HCT116 (cell line): Measurements from ENCODE around the gene RANBP17. TPM values are rescaled to one million over a fixed set of nuclear protein-coding genes. Genes with fewer than 3 reads are reported as not detected.

Experiments used
- ATAC-seq: fragments of 200-7000 bp; cut with Tn5 transposase; 2 replicates; pipeline ENCODE4 v1.9.1; 2020; ENCODE audit warnings: mild to moderate bottlenecking, moderate library complexity
- BruUV-seq: library from RNA; stranded (reverse); fragments of 400-500 nt; replicated peaks from 2 replicates; lab custom pipeline; 2021; lab: Mats Ljungman, UMichigan
- CTCF ChIA-PET: fragments of 300-600 bp; sonication (Branson Sonifier 250); formaldehyde crosslinking; loops from one replicate; lab custom pipeline; 2021; ENCODE audit warnings: antibody characterized with exemption; lab: Charles Lee
- POLR2A ChIA-PET: fragments of 300-600, 350-600 bp; sonication (Branson Sonifier 250); formaldehyde crosslinking; loops from one replicate; lab custom pipeline; 2021; ENCODE audit warnings: antibody characterized with exemption; lab: Charles Lee
- RAD21 ChIA-PET, 2 experiments: fragments of 300-600 bp; sonication (Branson Sonifier 250); formaldehyde crosslinking; loops; one replicate each; lab custom pipeline; 2023; ENCODE audit warnings: low total read pairs in 2 of 2; ENCODE audit not compliant: uncharacterized antibody in 2 of 2, unreplicated experiment in 2 of 2, low non-redundant PET in 1 of 2; lab: Charles Lee
- DNase-seq: peaks from one replicate; pipeline ENCODE4 v3.0.0-alpha.2; 2010; ENCODE audit warnings: low read depth, low spot score
- H2AFZ ChIP-seq: fragments of 200-600 bp; shearing (Covaris generic), sonication (generic); 2 replicates; pipeline ENCODE4 v1.6.1; 2017; ENCODE audit warnings: low read depth, mixed run types, mixed read lengths, antibody characterized with exemption, low read length; ENCODE audit not compliant: poor library complexity, severe bottlenecking
- H3K27ac ChIP-seq: 2 replicates; pipeline ENCODE4 v1.5.1; 2012; ENCODE audit warnings: low read depth, low read length
- H3K27me3 ChIP-seq: fragments of 200-600 bp; sonication (generic); 2 replicates; pipeline ENCODE4 v1.6.1; 2016; ENCODE audit warnings: mixed run types, low read length, mixed read lengths; ENCODE audit not compliant: insufficient read depth
- H3K36me3 ChIP-seq, 2 experiments: fragments of 200-500 bp in 1 of 2; fragments of 200-600 bp in 1 of 2; sonication (Bioruptor generic) in 1 of 2; sonication (generic) in 1 of 2; 2 replicates each; pipeline versions ENCODE4 v1.5.1 to v1.6.1; 2014 to 2016; ENCODE audit warnings: low read length in 2 of 2, inconsistent platforms in 1 of 2, mixed read lengths in 1 of 2, mixed run types in 1 of 2; ENCODE audit not compliant: insufficient read depth in 2 of 2, control insufficient read depth in 1 of 2
- H3K4me1 ChIP-seq, 2 experiments: fragments of 200-600 bp in 1 of 2; sonication (generic) in 1 of 2; 2 replicates each; pipeline versions ENCODE4 v1.5.1 to v1.6.1; 2012 to 2017; ENCODE audit warnings: low read length in 2 of 2, inconsistent platforms in 1 of 2, mild to moderate bottlenecking in 1 of 2, mixed read lengths in 1 of 2, mixed run types in 1 of 2, moderate library complexity in 1 of 2; ENCODE audit not compliant: insufficient read depth in 2 of 2, control insufficient read depth in 1 of 2
- H3K4me2 ChIP-seq: fragments of 200-600 bp; sonication (generic); 2 replicates; pipeline ENCODE4 v1.6.1; 2017; ENCODE audit warnings: mixed run types, low read length, mixed read lengths
- H3K4me3 ChIP-seq, 2 experiments: fragments of 200-600 bp in 1 of 2; sonication (generic) in 1 of 2; replicated peaks in 1 of 2; 2 replicates each; pipeline ENCODE4 v1.5.1; 2011 to 2016; ENCODE audit warnings: low read length in 2 of 2, control low read depth in 1 of 2, low read depth in 1 of 2, mild to moderate bottlenecking in 1 of 2, mixed read lengths in 1 of 2, mixed run types in 1 of 2
- H3K79me2 ChIP-seq: fragments of 200-600 bp; sonication (generic); 2 replicates; pipeline ENCODE4 v1.6.1; 2017; ENCODE audit warnings: mild to moderate bottlenecking, mixed run types, low read length, moderate library complexity, mixed read lengths; ENCODE audit not compliant: insufficient read depth
- H3K9ac ChIP-seq: fragments of 200-600 bp; sonication (generic); 2 replicates; pipeline ENCODE4 v1.6.1; 2016; ENCODE audit warnings: low read length, mixed read lengths
- H3K9me2 ChIP-seq: fragments of 200-600 bp; sonication (generic), shearing (Covaris generic); 2 replicates; pipeline ENCODE4 v1.6.1; 2017; ENCODE audit warnings: mixed run types, mild to moderate bottlenecking, moderate library complexity; ENCODE audit not compliant: insufficient read depth
- H3K9me3 ChIP-seq, 2 experiments: fragments of 200-500 bp in 1 of 2; fragments of 200-600 bp in 1 of 2; sonication (Bioruptor generic) in 1 of 2; sonication (generic) in 1 of 2; 2 replicates each; pipeline ENCODE4 v1.6.1; 2014 to 2017; ENCODE audit warnings: low read length in 2 of 2, mixed read lengths in 2 of 2, inconsistent platforms in 1 of 2, low read depth in 1 of 2, mild to moderate bottlenecking in 1 of 2, mixed run types in 1 of 2, moderate library complexity in 1 of 2; ENCODE audit not compliant: control insufficient read depth in 1 of 2, insufficient read depth in 1 of 2
- H4K20me1 ChIP-seq: fragments of 200-600 bp; sonication (generic), shearing (Covaris generic); 2 replicates; pipeline ENCODE4 v1.6.1; 2017; ENCODE audit warnings: mixed run types, mild to moderate bottlenecking, moderate library complexity; ENCODE audit not compliant: insufficient read depth
- ATF3 ChIP-seq: IDR thresholded peaks from 2 replicates; pipeline ENCODE4 v1.6.1; 2012
- CBX3 ChIP-seq: IDR thresholded peaks from 2 replicates; pipeline ENCODE4 v1.6.1; 2012; ENCODE audit warnings: low read depth
- CEBPB ChIP-seq: IDR thresholded peaks from 2 replicates; pipeline ENCODE4 v1.6.1; 2012; ENCODE audit warnings: low read depth
- ELF1 ChIP-seq: IDR thresholded peaks from 2 replicates; pipeline ENCODE4 v1.6.1; 2012; ENCODE audit warnings: low read depth, borderline replicate concordance
- EZH2 ChIP-seq: fragments of 200-600 bp; sonication (generic); IDR thresholded peaks from 2 replicates; pipeline ENCODE4 v1.6.1; 2017; ENCODE audit warnings: antibody characterized with exemption, mixed run types
- EZH2phosphoT487 ChIP-seq: fragments of 200-600 bp; IDR thresholded peaks from 2 replicates; pipeline ENCODE4 v1.6.1; 2018; ENCODE audit warnings: antibody characterized with exemption, borderline replicate concordance
- MAX ChIP-seq: IDR thresholded peaks from 2 replicates; pipeline ENCODE4 v1.6.1; 2012
- POLR2A ChIP-seq: IDR thresholded peaks from 2 replicates; pipeline ENCODE4 v1.7.0; 2011; ENCODE audit warnings: borderline replicate concordance; ENCODE audit not compliant: insufficient read depth, insufficient read length; ENCODE audit errors: extremely low read depth
- POLR2AphosphoS5 ChIP-seq: IDR thresholded peaks from 2 replicates; pipeline ENCODE4 v1.6.1; 2011; ENCODE audit warnings: mild to moderate bottlenecking, low read depth, low read length, moderate library complexity
- RAD21 ChIP-seq: IDR thresholded peaks from 2 replicates; pipeline ENCODE4 v1.6.1; 2012; ENCODE audit warnings: low read depth, mild to moderate bottlenecking
- REST ChIP-seq: IDR thresholded peaks from 2 replicates; pipeline ENCODE4 v1.6.1; 2012; ENCODE audit warnings: low read depth
- SIN3A ChIP-seq: IDR thresholded peaks from 2 replicates; pipeline ENCODE4 v1.6.1; 2012; ENCODE audit warnings: low read depth
- SRF ChIP-seq: IDR thresholded peaks from 2 replicates; pipeline ENCODE4 v1.6.1; 2012; ENCODE audit warnings: low read depth
- TCF7L2 ChIP-seq: IDR thresholded peaks from 2 replicates; pipeline ENCODE4 v1.7.0; 2011; ENCODE audit warnings: borderline replicate concordance, inconsistent platforms; ENCODE audit not compliant: insufficient read depth, insufficient read length; ENCODE audit errors: extremely low read depth
- YY1 ChIP-seq: IDR thresholded peaks from 2 replicates; pipeline ENCODE4 v1.6.1; 2011; ENCODE audit warnings: low read length, low read depth, moderate library complexity, mild to moderate bottlenecking; ENCODE audit not compliant: insufficient replicate concordance; ENCODE audit errors: extremely low read depth
- ZFX ChIP-seq: fragments of 450-650 bp; IDR thresholded peaks from 2 replicates; pipeline ENCODE4 v1.6.1; 2017
- ZNF274 ChIP-seq: fragments of 200-500 bp; sonication (Bioruptor generic); IDR thresholded peaks from 2 replicates; pipeline ENCODE4 v1.6.1; 2014; ENCODE audit warnings: mild to moderate bottlenecking, low read depth, low read length, inconsistent platforms
- intact Hi-C: fragments of 100-400 bp; cut with micrococcal nuclease; formaldehyde crosslinking; loops from 2 replicates; pipeline ENCODE4 v1.10.0; 2022
- total RNA-seq: library from RNA; stranded (reverse); gene quantifications from one replicate; pipeline ENCODE4 v1.2.1, GENCODE V29; 2021; ENCODE audit not compliant: unreplicated experiment

RANBP17 gene
- total RNA-seq, 1 experiment from 2014 or later = 18.2 TPM

- TF ChIP-seq REST = no peak
Measured at GRCh38 chr5:170993476-170993875, 131.7 kb downstream of the RANBP17 start (continued).

GRCh38 chr5:171010086-171010485 lies 148.3 kb downstream of the RANBP17 start:
- ChIA-PET RAD21 (no interaction called here), POLR2A (no interaction called here), CTCF (no interaction called here)
- intact Hi-C loops = no loop called here
- ATAC-seq = no peak
- no peak overlapping the region for H3K4me3 ChIP-seq
- H3K36me3 ChIP-seq = no peaks in the 10 kb centered on the region
- H3K4me1 ChIP-seq = no peaks in the 10 kb centered on the region
- no peak overlapping the region for H3K4me2 ChIP-seq
- DNase-seq = no peak
- no TSS peak for BruUV-seq
- H4K20me1 ChIP-seq = 0 out of 2 replicates have a peak, but pooled peaks cover 3% of the 10 kb centered on the region
- H3K9me3 ChIP-seq = no peaks in the 10 kb centered on the region
- H3K9ac ChIP-seq = no peak overlapping the region
- H3K27ac ChIP-seq = no peak overlapping the region
- H3K9me2 ChIP-seq = no peaks in the 10 kb centered on the region; the same call in 1 of the 2 replicates
- no peak overlapping the region for H2AFZ ChIP-seq
- no peaks in the 10 kb centered on the region for H3K79me2 ChIP-seq
- no peaks in the 10 kb centered on the region for H3K27me3 ChIP-seq
- TF ChIP-seq POLR2AphosphoS5 (no peak), CEBPB (no peak), SRF (no peak), ATF3 (no peak), EZH2 (no peak), ELF1 (no peak), CBX3 (no peak), SIN3A (no peak), YY1 (no peak), MAX (no peak), POLR2A (no peak), ZFX (no peak), TCF7L2 (no peak), RAD21 (no peak), EZH2phosphoT487 (no peak), REST (no peak), ZNF274 (no peak)
